Mesothelial cell of epicardium (in vitro differentiated cells): ENCODE data around the gene AIF1L. TPM values are rescaled to one million over a fixed set of nuclear protein-coding genes. Genes with fewer than 3 reads are reported as not detected.

Experiments used
- DNase-seq, 2 experiments: peaks; one replicate each; pipeline ENCODE4 v3.0.0; 2021; ENCODE audit warnings: low spot score in 2 of 2; ENCODE audit not compliant: unreplicated experiment in 2 of 2
- H3K27ac Mint-ChIP-seq: 2 replicates; pipeline ENCODE4 v1.8.0; 2021; ENCODE audit warnings: mixed read lengths
- H3K27me3 Mint-ChIP-seq: 2 replicates; pipeline ENCODE4 v1.8.0; 2021; ENCODE audit warnings: low read depth, mixed read lengths
- H3K36me3 Mint-ChIP-seq: 2 replicates; pipeline ENCODE4 v1.8.0; 2021; ENCODE audit warnings: mixed read lengths
- H3K4me1 Mint-ChIP-seq: 2 replicates; pipeline ENCODE4 v1.8.0; 2021; ENCODE audit warnings: mixed read lengths
- H3K4me3 Mint-ChIP-seq: 2 replicates; pipeline ENCODE4 v1.8.0; 2021; ENCODE audit warnings: mild to moderate bottlenecking, moderate library complexity, mixed read lengths
- H3K9me3 Mint-ChIP-seq: 2 replicates; pipeline ENCODE4 v1.8.0; 2021; ENCODE audit warnings: mixed read lengths
- CTCF ChIP-seq: fragments of 200-600 bp; sonication (generic); IDR thresholded peaks from one replicate; pipeline ENCODE4 v1.5.0; 2021; ENCODE audit warnings: antibody characterized with exemption; ENCODE audit not compliant: unreplicated experiment
- total RNA-seq: library from RNA; stranded (reverse); gene quantifications from 3 replicates; pipeline ENCODE4 v1.2.1, GENCODE V29; 2021

Gene AIF1L
- total RNA-seq, 1 donor from 2014 or later, result 23.1 TPM

- Mint-ChIP-seq H3K9me3 (no peaks in the 10 kb centered on the region), H3K27me3 (peaks cover 5% of the 10 kb centered on the region), H3K36me3 (no peaks in the 10 kb centered on the region), H3K4me3 (no peak overlapping the region), H3K4me1 (no peaks in the 10 kb centered on the region), H3K27ac (no peak overlapping the region)
- DNase-seq, result no peak
- no peak for TF ChIP-seq CTCF
These were observed 33.4 kb upstream of the AIF1L start for GRCh38 chr9:131062969-131063368.

- no peaks in the 10 kb centered on the region for H3K9me3 Mint-ChIP-seq
- DNase-seq, result no peak
- no peaks in the 10 kb centered on the region for H3K4me1 Mint-ChIP-seq
- H3K27ac Mint-ChIP-seq, result no peak overlapping the region
- H3K4me3 Mint-ChIP-seq, result no peak overlapping the region
- TF ChIP-seq CTCF, result no peak
- H3K36me3 Mint-ChIP-seq, result no peaks in the 10 kb centered on the region
- peaks cover 5% of the 10 kb centered on the region for H3K27me3 Mint-ChIP-seq
These were observed 30.7 kb upstream of the AIF1L start for GRCh38 chr9:131065599-131065998.

- Mint-ChIP-seq H3K4me3 (no peak overlapping the region), H3K36me3 (no peaks in the 10 kb centered on the region), H3K4me1 (no peaks in the 10 kb centered on the region), H3K27me3 (peaks cover 5% of the 10 kb centered on the region), H3K27ac (no peak overlapping the region), H3K9me3 (no peaks in the 10 kb centered on the region)
- no peak for DNase-seq
- no peak for TF ChIP-seq CTCF
These were observed 28.7 kb upstream of the AIF1L start for GRCh38 chr9:131067625-131068024.

- no peak overlapping the region for H3K27ac Mint-ChIP-seq
- H3K27me3 Mint-ChIP-seq, result peaks cover 5% of the 10 kb centered on the region
- DNase-seq, result no peak
- no peaks in the 10 kb centered on the region for H3K4me1 Mint-ChIP-seq
- TF ChIP-seq CTCF, result no peak
- H3K9me3 Mint-ChIP-seq, result no peaks in the 10 kb centered on the region
- no peaks in the 10 kb centered on the region for H3K36me3 Mint-ChIP-seq
- no peak overlapping the region for H3K4me3 Mint-ChIP-seq
These were observed 28.1 kb upstream of the AIF1L start for GRCh38 chr9:131068076-131068816.

- Mint-ChIP-seq H3K9me3 (no peaks in the 10 kb centered on the region), H3K27ac (no peak overlapping the region), H3K4me3 (no peak overlapping the region), H3K4me1 (no peaks in the 10 kb centered on the region), H3K36me3 (no peaks in the 10 kb centered on the region), H3K27me3 (peaks cover 5% of the 10 kb centered on the region)
- DNase-seq, result no peak
- TF ChIP-seq CTCF, result no peak
These were observed 26.6 kb upstream of the AIF1L start for GRCh38 chr9:131069699-131070098.
